Measurements from ENCODE around the gene ARAP1. TPM values are rescaled to one million over a fixed set of nuclear protein-coding genes. Genes with fewer than 3 reads are reported as not detected.

Gene ARAP1
- total RNA-seq, 1 experiment from 2014 or later: 86.2 TPM

DNA sequence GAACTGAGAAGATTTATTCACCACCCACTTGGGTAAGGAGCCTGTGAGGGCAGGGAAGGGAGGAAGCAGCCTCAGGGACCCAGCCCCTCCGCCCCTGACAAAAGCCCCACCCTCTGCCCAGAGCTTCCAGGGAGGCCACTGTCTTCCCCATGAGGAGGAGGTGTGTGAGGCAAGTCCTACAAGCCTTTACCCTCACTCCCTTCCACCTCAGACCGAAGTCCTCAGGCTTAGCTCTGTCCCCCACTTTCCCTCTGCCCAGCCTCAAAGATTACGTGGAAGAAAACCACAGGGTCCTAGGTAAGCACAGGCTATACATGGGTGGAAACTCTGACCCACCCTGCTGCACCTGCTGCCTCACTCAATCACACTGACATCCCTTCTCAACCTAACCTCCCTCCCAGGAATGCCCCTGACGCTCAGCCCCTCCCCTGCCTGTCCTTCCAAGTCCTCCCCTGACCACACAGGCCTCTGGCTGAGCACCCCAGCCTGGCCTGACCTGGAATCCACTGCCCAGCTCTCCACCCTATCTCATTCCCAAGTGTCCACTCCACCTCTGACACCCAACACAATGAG lies 3.6 kb upstream of the ARAP1 start:
- Histone ChIP-seq H3K4me2 (ENCODE audit: low read length) (no peak overlapping the region), H3K79me2 (ENCODE audit: low read length) (peaks cover 14% of the 10 kb centered on the region), H3F3A (ENCODE audit: low read length, unreplicated experiment) (no peaks in the 10 kb centered on the region), H3K9me2 (replicated peaks; ENCODE audit: low read length) (no peaks in the 10 kb centered on the region), H4K20me1 (ENCODE audit: low read length) (no peaks in the 10 kb centered on the region), H3K4me3 (ENCODE audit: low read length) (no peak overlapping the region), H3K36me3 (ENCODE audit: low read depth, low read length) (no peaks in the 10 kb centered on the region), H3K27me3 (ENCODE audit: low read length) (no peaks in the 10 kb centered on the region), H3K9me3 (ENCODE audit: low read length) (no peaks in the 10 kb centered on the region), H2AFZ (ENCODE audit: low read length) (no peak overlapping the region), H3K9ac (ENCODE audit: low read length) (no peak overlapping the region), H3K4me1 (ENCODE audit: insufficient read depth, low read length) (peaks cover 20% of the 10 kb centered on the region), H3K27ac (ENCODE audit: low read length) (no peak overlapping the region)
- intact Hi-C loops (cut with micrococcal nuclease): no loop called here
- ChIA-PET CTCF (no interaction called here), POLR2A (ENCODE audit: unreplicated experiment) (no interaction called here)
- ATAC-seq (no peak), DNase-seq (no peak)
- BruUV-seq (replicated peaks): no TSS peak
- TF ChIP-seq EZH2phosphoT487 (IDR thresholded peaks at IDR 0.05; ENCODE audit: borderline replicate concordance, low read length): no peak
- TF ChIP-seq, protein P1, sequence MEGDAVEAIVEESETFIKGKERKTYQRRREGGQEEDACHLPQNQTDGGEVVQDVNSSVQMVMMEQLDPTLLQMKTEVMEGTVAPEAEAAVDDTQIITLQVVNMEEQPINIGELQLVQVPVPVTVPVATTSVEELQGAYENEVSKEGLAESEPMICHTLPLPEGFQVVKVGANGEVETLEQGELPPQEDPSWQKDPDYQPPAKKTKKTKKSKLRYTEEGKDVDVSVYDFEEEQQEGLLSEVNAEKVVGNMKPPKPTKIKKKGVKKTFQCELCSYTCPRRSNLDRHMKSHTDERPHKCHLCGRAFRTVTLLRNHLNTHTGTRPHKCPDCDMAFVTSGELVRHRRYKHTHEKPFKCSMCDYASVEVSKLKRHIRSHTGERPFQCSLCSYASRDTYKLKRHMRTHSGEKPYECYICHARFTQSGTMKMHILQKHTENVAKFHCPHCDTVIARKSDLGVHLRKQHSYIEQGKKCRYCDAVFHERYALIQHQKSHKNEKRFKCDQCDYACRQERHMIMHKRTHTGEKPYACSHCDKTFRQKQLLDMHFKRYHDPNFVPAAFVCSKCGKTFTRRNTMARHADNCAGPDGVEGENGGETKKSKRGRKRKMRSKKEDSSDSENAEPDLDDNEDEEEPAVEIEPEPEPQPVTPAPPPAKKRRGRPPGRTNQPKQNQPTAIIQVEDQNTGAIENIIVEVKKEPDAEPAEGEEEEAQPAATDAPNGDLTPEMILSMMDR (conservative IDR thresholded peaks at IDR 0.05; ENCODE audit: low read depth, low read length): no peak
- TF ChIP-seq EZH2 (IDR thresholded peaks at IDR 0.05; ENCODE audit: low read length, unreplicated experiment): no peak

DNA sequence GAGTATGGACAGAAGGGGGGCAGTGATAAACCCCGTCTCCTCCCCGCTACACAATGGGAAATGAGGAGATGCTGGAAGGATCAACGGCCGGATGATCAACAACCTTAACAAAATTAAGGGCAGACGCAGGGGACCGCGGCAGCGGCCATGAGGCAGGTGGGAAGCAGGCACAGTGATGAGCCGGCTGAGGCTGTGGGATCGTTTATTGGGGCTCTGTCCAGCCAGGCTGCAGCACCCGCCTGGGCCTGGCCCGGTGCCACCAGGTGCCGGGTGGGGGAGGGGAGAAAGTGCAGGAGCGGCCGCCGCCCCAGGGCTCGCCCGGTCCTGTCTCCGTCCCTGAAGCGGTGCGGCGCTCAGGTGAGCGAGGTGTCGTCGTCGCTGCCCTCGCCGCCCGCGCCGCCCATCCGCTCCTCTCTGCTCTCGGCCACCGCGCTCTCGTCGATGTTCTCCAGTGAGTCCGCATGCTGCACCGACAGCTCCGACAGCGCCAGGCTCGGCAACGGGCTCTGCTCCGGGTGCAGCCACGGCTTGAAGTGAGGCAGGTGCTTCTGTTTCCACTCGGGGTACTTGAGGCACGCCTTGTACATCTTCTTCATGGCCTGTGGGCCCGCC lies 2.4 kb upstream of the ARAP1 start:
- Histone ChIP-seq H3K9ac (ENCODE audit: low read length) (no peak overlapping the region), H2AFZ (ENCODE audit: low read length) (no peak overlapping the region), H3K27me3 (ENCODE audit: low read length) (no peaks in the 10 kb centered on the region), H3K36me3 (ENCODE audit: low read depth, low read length) (no peaks in the 10 kb centered on the region), H4K20me1 (ENCODE audit: low read length) (no peaks in the 10 kb centered on the region), H3K4me2 (ENCODE audit: low read length) (no peak overlapping the region), H3K4me3 (ENCODE audit: low read length) (no peak overlapping the region), H3K79me2 (ENCODE audit: low read length) (peaks cover 25% of the 10 kb centered on the region), H3F3A (ENCODE audit: low read length, unreplicated experiment) (no peaks in the 10 kb centered on the region), H3K4me1 (ENCODE audit: insufficient read depth, low read length) (peaks cover 24% of the 10 kb centered on the region), H3K9me2 (replicated peaks; ENCODE audit: low read length) (no peaks in the 10 kb centered on the region), H3K27ac (ENCODE audit: low read length) (no peak overlapping the region), H3K9me3 (ENCODE audit: low read length) (no peaks in the 10 kb centered on the region)
- CTCF ChIA-PET: no interaction called here
- no TSS peak for BruUV-seq (replicated peaks)
- POLR2A ChIA-PET (ENCODE audit: unreplicated experiment): no interaction called here
- ATAC-seq: no peak
- intact Hi-C loops (cut with micrococcal nuclease): no loop called here
- DNase-seq: no peak
- TF ChIP-seq, protein P1 (conservative IDR thresholded peaks at IDR 0.05; ENCODE audit: low read depth, low read length): no peak

DNA sequence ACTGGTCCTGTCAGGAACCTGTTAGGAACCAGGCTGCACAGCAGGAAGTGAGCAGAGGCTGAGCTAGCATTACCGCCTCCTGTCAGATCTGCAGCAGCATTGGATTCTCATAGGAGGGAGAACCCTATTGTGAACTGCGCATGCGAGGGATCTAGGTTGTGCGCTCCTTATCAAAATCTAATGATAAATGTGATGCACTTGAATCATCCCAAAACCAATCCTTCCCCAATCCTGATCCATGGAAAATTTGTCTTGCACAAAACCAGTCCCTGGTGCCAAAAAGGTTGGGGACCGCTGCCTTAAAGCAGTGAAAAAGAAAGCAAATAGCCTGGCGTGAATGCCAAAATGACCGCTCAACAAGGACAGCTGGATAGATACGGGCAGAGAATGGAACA lies 1.9 kb upstream of the ARAP1 start:
- POLR2A ChIA-PET (ENCODE audit: unreplicated experiment): no interaction called here
- TF ChIP-seq EZH2phosphoT487 (IDR thresholded peaks at IDR 0.05; ENCODE audit: borderline replicate concordance, low read length): no peak
- TF ChIP-seq, protein P1 (conservative IDR thresholded peaks at IDR 0.05; ENCODE audit: low read depth, low read length): no peak
- TF ChIP-seq EZH2 (IDR thresholded peaks at IDR 0.05; ENCODE audit: low read length, unreplicated experiment): no peak
- CTCF ChIA-PET: no interaction called here

More for the DNA sequence above, 1.9 kb upstream of the ARAP1 start:
- Histone ChIP-seq H3K27ac (ENCODE audit: low read length) (no peak overlapping the region), H3F3A (ENCODE audit: low read length, unreplicated experiment) (no peaks in the 10 kb centered on the region), H3K79me2 (ENCODE audit: low read length) (peaks cover 28% of the 10 kb centered on the region), H3K9ac (ENCODE audit: low read length) (no peak overlapping the region), H3K27me3 (ENCODE audit: low read length) (no peaks in the 10 kb centered on the region), H3K4me1 (ENCODE audit: insufficient read depth, low read length) (peaks cover 24% of the 10 kb centered on the region), H4K20me1 (ENCODE audit: low read length) (no peaks in the 10 kb centered on the region), H3K9me2 (replicated peaks; ENCODE audit: low read length) (no peaks in the 10 kb centered on the region), H3K36me3 (ENCODE audit: low read depth, low read length) (no peaks in the 10 kb centered on the region), H3K4me2 (ENCODE audit: low read length) (no peak overlapping the region), H3K9me3 (ENCODE audit: low read length) (no peaks in the 10 kb centered on the region), H2AFZ (ENCODE audit: low read length) (no peak overlapping the region), H3K4me3 (ENCODE audit: low read length) (no peak overlapping the region)
- DNase-seq (no peak), ATAC-seq (no peak)
- intact Hi-C loops (cut with micrococcal nuclease): no loop called here
- no TSS peak for BruUV-seq (replicated peaks)

Measured in PC-3 (cell line).